K562 (cell line): Measurements from ENCODE around the gene ATXN1. TPM values are rescaled to one million over a fixed set of nuclear protein-coding genes. Genes with fewer than 3 reads are reported as not detected.

Experiments used
- GTF2A2 ChIP-seq: IDR thresholded peaks from 2 replicates; pipeline ENCODE4 v1.6.1; 2016; ENCODE audit warnings: mild to moderate bottlenecking, missing genetic modification characterization, missing compliant biosample characterization
- HNRNPH1 ChIP-seq: fragments of 200-400 bp; formaldehyde crosslinking; optimal IDR thresholded peaks from 2 replicates; pipeline ENCODE3; 2017; ENCODE audit warnings: low read depth, mild to moderate bottlenecking, low read length, moderate library complexity
- KLF13 ChIP-seq: fragments of 450-650 bp; IDR thresholded peaks from 2 replicates; pipeline ENCODE4 v1.6.1; 2016; ENCODE audit warnings: missing genetic modification characterization, low read depth, mild to moderate bottlenecking, missing compliant biosample characterization, moderate library complexity, borderline replicate concordance
- MBD2 ChIP-seq: sonication (generic); IDR thresholded peaks from 2 replicates; pipeline ENCODE4 v1.6.1; 2016; ENCODE audit warnings: low read depth, borderline replicate concordance
- NFE2 ChIP-seq: IDR thresholded peaks from 2 replicates; pipeline ENCODE4 v1.6.1; 2014; ENCODE audit warnings: antibody characterized with exemption, low read depth
- NFYB ChIP-seq: IDR thresholded peaks from 2 replicates; pipeline ENCODE4 v1.6.1; 2011; ENCODE audit warnings: mild to moderate bottlenecking, moderate library complexity; ENCODE audit not compliant: insufficient read length; ENCODE audit errors: extremely low read depth
- TAF1 ChIP-seq: IDR thresholded peaks from 2 replicates; pipeline ENCODE4 v1.6.1; 2011; ENCODE audit warnings: mild to moderate bottlenecking, low read length, moderate library complexity; ENCODE audit not compliant: insufficient read depth, control insufficient read depth, severe bottlenecking; ENCODE audit errors: extremely low read depth
- TAF9B ChIP-seq: fragments of 450-650 bp; IDR thresholded peaks from 2 replicates; pipeline ENCODE4 v1.6.1; 2018; ENCODE audit warnings: mild to moderate bottlenecking; ENCODE audit not compliant: partially characterized antibody
- TAL1 ChIP-seq: fragments of 450-650 bp; IDR thresholded peaks from 2 replicates; pipeline ENCODE4 v1.6.1; 2016; ENCODE audit warnings: mild to moderate bottlenecking
- ZNF79 ChIP-seq: fragments of 250-450 bp; sonication (Bioruptor Pico); IDR thresholded peaks from 2 replicates; pipeline ENCODE4 v1.4.0; 2020; ENCODE audit warnings: low read depth, mild to moderate bottlenecking, moderate library complexity
- polyA plus RNA-seq, 8 experiments: library from polyadenylated mRNA; depleted of rRNA in 4 of 8; stranded (reverse) in 5 of 8; unstranded in 3 of 8; fragments of >200 nt; fragmentation: Nextera tagmentation in 2 of 8; fragmentation: Illumina TruSeq in 1 of 8; extraction: Ambion mirVana in 2 of 8; extraction: Trizol in 1 of 8; gene quantifications; 2 replicates each; pipeline versions ENCODE4 v1.2.1 to v1.2.3, GENCODE V29; 2011 to 2014; ENCODE audit warnings: inconsistent platforms in 1 of 8, missing spikeins in 1 of 8
- total RNA-seq, 7 experiments: library from RNA; depleted of rRNA in 6 of 7; stranded (reverse); fragments of >200 nt in 6 of 7; fragmentation: Illumina TruSeq in 2 of 7; extraction: Trizol in 2 of 7; gene quantifications; 2 replicates each; pipeline versions ENCODE4 v1.2.1 to v1.2.3, GENCODE V29; 2011 to 2021; ENCODE audit warnings: low replicate concordance in 1 of 7
- TF ChIP-seq, protein P1 (sequence below): fragments of 250-450 bp; sonication (Bioruptor Pico); IDR thresholded peaks from 2 replicates; pipeline ENCODE4 v1.4.0; 2020; ENCODE audit warnings: mild to moderate bottlenecking, moderate library complexity, borderline replicate concordance
- TF ChIP-seq, protein P2 (sequence below): fragments of 450-650 bp; IDR thresholded peaks from 2 replicates; pipeline ENCODE4 v1.6.1; 2016; ENCODE audit warnings: antibody characterized with exemption
- TF ChIP-seq, protein P3 (sequence below): sonication (generic); formaldehyde crosslinking; IDR thresholded peaks from 2 replicates; pipeline ENCODE4 v1.8.1; 2023; ENCODE audit warnings: mild to moderate bottlenecking, missing genetic modification reagents
- TF ChIP-seq, protein P4 (sequence below): fragments of 450-650 bp; IDR thresholded peaks from 2 replicates; pipeline ENCODE4 v1.6.1; 2016; ENCODE audit warnings: borderline replicate concordance
- TF ChIP-seq, protein P5 (sequence below): sonication (generic); formaldehyde crosslinking; IDR thresholded peaks from 2 replicates; pipeline ENCODE4 v1.8.1; 2023; ENCODE audit warnings: mild to moderate bottlenecking, missing genetic modification reagents
- TF ChIP-seq, protein P6 (sequence below), 2 experiments: fragments of 450-650 bp in 1 of 2; sonication (generic) in 1 of 2; formaldehyde crosslinking in 1 of 2; IDR thresholded peaks in 1 of 2; conservative IDR thresholded peaks in 1 of 2; 2 replicates each; pipeline versions ENCODE4 v1.6.1 to v1.8.1; 2016 to 2023; ENCODE audit warnings: mild to moderate bottlenecking in 2 of 2, moderate library complexity in 2 of 2, inconsistent platforms in 1 of 2, missing genetic modification reagents in 1 of 2

ATXN1 gene
- total and polyA plus RNA-seq, 9 of the 15 experiments (the other 6 are each of a cell fraction or from before 2014, with no cell fraction given), result under 0.01 to 1.2 (median 0.58) TPM

DNA sequence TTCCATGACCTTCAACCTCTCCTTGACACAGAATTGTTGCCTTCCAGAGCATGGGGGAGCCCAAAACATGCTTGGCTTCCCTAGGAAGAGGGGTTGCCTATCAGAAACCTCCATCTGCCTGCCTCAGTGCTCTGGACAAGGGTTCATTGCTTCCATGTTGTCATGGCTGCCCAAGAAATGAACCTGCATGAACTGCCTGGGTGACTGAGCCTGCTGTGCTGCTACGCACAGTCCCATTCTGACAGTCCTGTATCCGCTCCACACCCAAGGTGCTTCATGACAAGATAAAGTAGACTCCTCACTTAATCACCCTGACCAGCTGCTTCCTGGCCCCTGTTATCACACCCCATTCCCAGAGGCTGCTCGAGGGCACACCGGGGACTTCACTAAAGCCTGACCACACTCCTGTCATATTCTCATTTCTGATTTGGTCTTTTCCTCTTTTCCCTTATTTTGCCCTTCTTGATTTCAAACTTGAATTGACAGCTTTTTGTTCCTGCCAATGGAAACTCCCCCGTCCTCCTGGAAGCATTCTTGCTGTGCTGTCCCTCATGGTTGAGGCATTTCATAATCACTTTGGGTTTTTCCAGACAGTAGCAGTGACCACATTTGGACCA lies 491.0 kb downstream of the ATXN1 start (continued):
- TF ChIP-seq GTF2A2 (tag), result no peak
- peak; percentile 97 for TF ChIP-seq TAL1
- no peak for TF ChIP-seq NFYB
- TF ChIP-seq, protein P1, sequence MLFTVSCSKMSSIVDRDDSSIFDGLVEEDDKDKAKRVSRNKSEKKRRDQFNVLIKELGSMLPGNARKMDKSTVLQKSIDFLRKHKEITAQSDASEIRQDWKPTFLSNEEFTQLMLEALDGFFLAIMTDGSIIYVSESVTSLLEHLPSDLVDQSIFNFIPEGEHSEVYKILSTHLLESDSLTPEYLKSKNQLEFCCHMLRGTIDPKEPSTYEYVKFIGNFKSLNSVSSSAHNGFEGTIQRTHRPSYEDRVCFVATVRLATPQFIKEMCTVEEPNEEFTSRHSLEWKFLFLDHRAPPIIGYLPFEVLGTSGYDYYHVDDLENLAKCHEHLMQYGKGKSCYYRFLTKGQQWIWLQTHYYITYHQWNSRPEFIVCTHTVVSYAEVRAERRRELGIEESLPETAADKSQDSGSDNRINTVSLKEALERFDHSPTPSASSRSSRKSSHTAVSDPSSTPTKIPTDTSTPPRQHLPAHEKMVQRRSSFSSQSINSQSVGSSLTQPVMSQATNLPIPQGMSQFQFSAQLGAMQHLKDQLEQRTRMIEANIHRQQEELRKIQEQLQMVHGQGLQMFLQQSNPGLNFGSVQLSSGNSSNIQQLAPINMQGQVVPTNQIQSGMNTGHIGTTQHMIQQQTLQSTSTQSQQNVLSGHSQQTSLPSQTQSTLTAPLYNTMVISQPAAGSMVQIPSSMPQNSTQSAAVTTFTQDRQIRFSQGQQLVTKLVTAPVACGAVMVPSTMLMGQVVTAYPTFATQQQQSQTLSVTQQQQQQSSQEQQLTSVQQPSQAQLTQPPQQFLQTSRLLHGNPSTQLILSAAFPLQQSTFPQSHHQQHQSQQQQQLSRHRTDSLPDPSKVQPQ (CRISPR knock-in tag), result no peak
- TF ChIP-seq NFE2, result peak; percentile 50
- TF ChIP-seq, protein P2, sequence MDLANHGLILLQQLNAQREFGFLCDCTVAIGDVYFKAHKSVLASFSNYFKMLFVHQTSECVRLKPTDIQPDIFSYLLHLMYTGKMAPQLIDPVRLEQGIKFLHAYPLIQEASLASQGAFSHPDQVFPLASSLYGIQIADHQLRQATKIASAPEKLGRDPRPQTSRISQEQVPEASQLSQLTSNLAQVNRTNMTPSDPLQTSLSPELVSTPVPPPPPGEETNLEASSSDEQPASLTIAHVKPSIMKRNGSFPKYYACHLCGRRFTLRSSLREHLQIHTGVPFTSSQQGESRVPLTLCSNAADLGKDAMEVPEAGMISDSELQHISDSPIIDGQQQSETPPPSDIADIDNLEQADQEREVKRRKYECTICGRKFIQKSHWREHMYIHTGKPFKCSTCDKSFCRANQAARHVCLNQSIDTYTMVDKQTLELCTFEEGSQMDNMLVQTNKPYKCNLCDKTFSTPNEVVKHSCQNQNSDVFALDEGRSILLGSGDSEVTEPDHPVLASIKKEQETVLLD, result peak; percentile 94
- TF ChIP-seq HNRNPH1, result no peak
- TF ChIP-seq MBD2, result peak; percentile 91
- TF ChIP-seq, protein P3, sequence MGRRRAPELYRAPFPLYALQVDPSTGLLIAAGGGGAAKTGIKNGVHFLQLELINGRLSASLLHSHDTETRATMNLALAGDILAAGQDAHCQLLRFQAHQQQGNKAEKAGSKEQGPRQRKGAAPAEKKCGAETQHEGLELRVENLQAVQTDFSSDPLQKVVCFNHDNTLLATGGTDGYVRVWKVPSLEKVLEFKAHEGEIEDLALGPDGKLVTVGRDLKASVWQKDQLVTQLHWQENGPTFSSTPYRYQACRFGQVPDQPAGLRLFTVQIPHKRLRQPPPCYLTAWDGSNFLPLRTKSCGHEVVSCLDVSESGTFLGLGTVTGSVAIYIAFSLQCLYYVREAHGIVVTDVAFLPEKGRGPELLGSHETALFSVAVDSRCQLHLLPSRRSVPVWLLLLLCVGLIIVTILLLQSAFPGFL (CRISPR knock-in tag), result no peak
- TF ChIP-seq KLF13 (tag), result no peak
- TF ChIP-seq ZNF79 (CRISPR knock-in tag), result no peak
- TF ChIP-seq, protein P4, sequence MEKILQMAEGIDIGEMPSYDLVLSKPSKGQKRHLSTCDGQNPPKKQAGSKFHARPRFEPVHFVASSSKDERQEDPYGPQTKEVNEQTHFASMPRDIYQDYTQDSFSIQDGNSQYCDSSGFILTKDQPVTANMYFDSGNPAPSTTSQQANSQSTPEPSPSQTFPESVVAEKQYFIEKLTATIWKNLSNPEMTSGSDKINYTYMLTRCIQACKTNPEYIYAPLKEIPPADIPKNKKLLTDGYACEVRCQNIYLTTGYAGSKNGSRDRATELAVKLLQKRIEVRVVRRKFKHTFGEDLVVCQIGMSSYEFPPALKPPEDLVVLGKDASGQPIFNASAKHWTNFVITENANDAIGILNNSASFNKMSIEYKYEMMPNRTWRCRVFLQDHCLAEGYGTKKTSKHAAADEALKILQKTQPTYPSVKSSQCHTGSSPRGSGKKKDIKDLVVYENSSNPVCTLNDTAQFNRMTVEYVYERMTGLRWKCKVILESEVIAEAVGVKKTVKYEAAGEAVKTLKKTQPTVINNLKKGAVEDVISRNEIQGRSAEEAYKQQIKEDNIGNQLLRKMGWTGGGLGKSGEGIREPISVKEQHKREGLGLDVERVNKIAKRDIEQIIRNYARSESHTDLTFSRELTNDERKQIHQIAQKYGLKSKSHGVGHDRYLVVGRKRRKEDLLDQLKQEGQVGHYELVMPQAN, result no peak; the same call in 1 of the 2 replicates
- TF ChIP-seq TAF1, result no peak
- peak; percentile 85 for TF ChIP-seq TAF9B
- TF ChIP-seq, protein P5, sequence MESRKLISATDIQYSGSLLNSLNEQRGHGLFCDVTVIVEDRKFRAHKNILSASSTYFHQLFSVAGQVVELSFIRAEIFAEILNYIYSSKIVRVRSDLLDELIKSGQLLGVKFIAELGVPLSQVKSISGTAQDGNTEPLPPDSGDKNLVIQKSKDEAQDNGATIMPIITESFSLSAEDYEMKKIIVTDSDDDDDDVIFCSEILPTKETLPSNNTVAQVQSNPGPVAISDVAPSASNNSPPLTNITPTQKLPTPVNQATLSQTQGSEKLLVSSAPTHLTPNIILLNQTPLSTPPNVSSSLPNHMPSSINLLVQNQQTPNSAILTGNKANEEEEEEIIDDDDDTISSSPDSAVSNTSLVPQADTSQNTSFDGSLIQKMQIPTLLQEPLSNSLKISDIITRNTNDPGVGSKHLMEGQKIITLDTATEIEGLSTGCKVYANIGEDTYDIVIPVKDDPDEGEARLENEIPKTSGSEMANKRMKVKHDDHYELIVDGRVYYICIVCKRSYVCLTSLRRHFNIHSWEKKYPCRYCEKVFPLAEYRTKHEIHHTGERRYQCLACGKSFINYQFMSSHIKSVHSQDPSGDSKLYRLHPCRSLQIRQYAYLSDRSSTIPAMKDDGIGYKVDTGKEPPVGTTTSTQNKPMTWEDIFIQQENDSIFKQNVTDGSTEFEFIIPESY, result peak; percentile 67; the same call in 1 of the 2 replicates
- TF ChIP-seq, protein P6, sequence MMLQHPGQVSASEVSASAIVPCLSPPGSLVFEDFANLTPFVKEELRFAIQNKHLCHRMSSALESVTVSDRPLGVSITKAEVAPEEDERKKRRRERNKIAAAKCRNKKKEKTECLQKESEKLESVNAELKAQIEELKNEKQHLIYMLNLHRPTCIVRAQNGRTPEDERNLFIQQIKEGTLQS (IDR thresholded peaks at IDR 0.05), result peak; percentile 48; the same call in 1 of the 2 replicates
- TF ChIP-seq, protein P6 (CRISPR knock-in tag; conservative IDR thresholded peaks at IDR 0.05), result no peak; the same call in 1 of the 2 replicates
